Choroid plexus epithelial cell (primary cell): ENCODE data around the gene COPA.

Experiments used
- DNase-seq: peaks from one replicate; pipeline ENCODE4 v3.0.0-alpha.2; 2010; ENCODE audit warnings: low read depth
- H3K4me3 ChIP-seq: 2 replicates; pipeline ENCODE4 v1.5.1; 2011; ENCODE audit warnings: low read depth, mild to moderate bottlenecking, control low read depth, low read length, moderate library complexity
- CTCF ChIP-seq: conservative IDR thresholded peaks from 2 replicates; pipeline ENCODE4 v1.5.1; 2011; ENCODE audit warnings: low read depth, mild to moderate bottlenecking, control low read depth, inconsistent platforms, low read length, moderate library complexity

The COPA gene

GRCh38 chr1:160373696-160374095, 30.6 kb upstream of the COPA start:
- H3K4me3 ChIP-seq = no peak overlapping the region
- no peak for TF ChIP-seq CTCF
- DNase-seq = peak; percentile 35

GRCh38 chr1:160371756-160372155, 28.7 kb upstream of the COPA start:
- no peak overlapping the region for H3K4me3 ChIP-seq
- no peak for DNase-seq
- no peak for TF ChIP-seq CTCF

- no peak overlapping the region for H3K4me3 ChIP-seq
- DNase-seq = no peak
- no peak for TF ChIP-seq CTCF
Observed at GRCh38 chr1:160371346-160371631, 28.2 kb upstream of the COPA start.

- no peak for DNase-seq
- no peak for TF ChIP-seq CTCF
- no peak overlapping the region for H3K4me3 ChIP-seq
Observed at GRCh38 chr1:160370561-160371345, 27.7 kb upstream of the COPA start.

- no peak for TF ChIP-seq CTCF
- H3K4me3 ChIP-seq = no peak overlapping the region
- DNase-seq = no peak
Observed at GRCh38 chr1:160369087-160369486, 26.0 kb upstream of the COPA start.

- H3K4me3 ChIP-seq = no peak overlapping the region
- no peak for TF ChIP-seq CTCF
- DNase-seq = no peak
Observed at GRCh38 chr1:160367934-160368923, 25.2 kb upstream of the COPA start.
